Fibroblast of pulmonary artery (primary cell): ENCODE results near the gene UCHL1.

Experiments
- DNase-seq: peaks from one replicate; pipeline ENCODE4 v3.0.0-alpha.2; 2010; ENCODE audit warnings: low read depth
- H3K4me3 ChIP-seq: replicated peaks from 2 replicates; pipeline ENCODE4 v1.5.1; 2011; ENCODE audit warnings: low read depth, mild to moderate bottlenecking, control low read depth, low read length, moderate library complexity
- CTCF ChIP-seq: IDR thresholded peaks from 2 replicates; pipeline ENCODE4 v1.5.1; 2011; ENCODE audit warnings: mild to moderate bottlenecking, control low read depth, low read length, inconsistent platforms; ENCODE audit errors: missing control alignments

Gene UCHL1

GRCh38 chr4:41257906-41258305, 1.2 kb downstream of the UCHL1 start:
- DNase-seq, result no peak
- peak overlapping the region; percentile 67 for H3K4me3 ChIP-seq
- TF ChIP-seq CTCF, result no peak

GRCh38 chr4:41258783-41259182, 2.1 kb downstream of the UCHL1 start:
- peak; percentile 73 for DNase-seq
- peak; percentile 51 for TF ChIP-seq CTCF
- no peak overlapping the region for H3K4me3 ChIP-seq

- no peak for TF ChIP-seq CTCF
- no peak overlapping the region for H3K4me3 ChIP-seq
Observed at GRCh38 chr4:41260116-41260733, 3.5 kb downstream of the UCHL1 start.

GRCh38 chr4:41262198-41262597, 5.5 kb downstream of the UCHL1 start:
- no peak for TF ChIP-seq CTCF
- H3K4me3 ChIP-seq, result no peak overlapping the region
- DNase-seq, result no peak

More at GRCh38 chr4:41260116-41260733, 3.5 kb downstream of the UCHL1 start:
- DNase-seq, result no peak

- TF ChIP-seq CTCF, result no peak
Observed at GRCh38 chr4:41264212-41264611, 7.5 kb downstream of the UCHL1 start.

GRCh38 chr4:41267997-41268396, 11.3 kb downstream of the UCHL1 start:
- DNase-seq, result no peak
- H3K4me3 ChIP-seq, result no peak overlapping the region

More at GRCh38 chr4:41264212-41264611, 7.5 kb downstream of the UCHL1 start:
- no peak for DNase-seq
- H3K4me3 ChIP-seq, result no peak overlapping the region

More at GRCh38 chr4:41267997-41268396, 11.3 kb downstream of the UCHL1 start:
- TF ChIP-seq CTCF, result no peak
